Caco-2 (cell line): ENCODE data around the gene OR52A5. TPM values are rescaled to one million over a fixed set of nuclear protein-coding genes. Genes with fewer than 3 reads are reported as not detected.

Experiments used
- BruUV-seq: library from RNA; stranded (reverse); fragments of 400-500 nt; replicated peaks from 2 replicates; lab custom pipeline; 2021; lab: Mats Ljungman, UMichigan
- CTCF ChIA-PET: fragments of 300-600 bp; sonication (Branson Sonifier 250); formaldehyde crosslinking; loops from one replicate; lab custom pipeline; 2022; ENCODE audit warnings: antibody characterized with exemption; lab: Charles Lee
- POLR2A ChIA-PET: fragments of 300-600 bp; sonication (Branson Sonifier 250); formaldehyde crosslinking; loops from one replicate; lab custom pipeline; 2022; ENCODE audit warnings: antibody characterized with exemption; lab: Charles Lee
- DNase-seq, 2 experiments: peaks; one replicate each; pipeline versions ENCODE4 v3.0.0 to v3.0.0-alpha.2; 2020 to 2022
- H3K27me3 ChIP-seq: replicated peaks from 2 replicates; pipeline ENCODE4 v1.6.0; 2011; ENCODE audit warnings: low read length; ENCODE audit not compliant: control insufficient read depth, insufficient read depth
- H3K36me3 ChIP-seq: 2 replicates; pipeline ENCODE4 v1.5.1; 2011; ENCODE audit warnings: low read length; ENCODE audit not compliant: control insufficient read depth, insufficient read depth
- H3K4me1 ChIP-seq: fragments of 250-450 bp; sonication (Bioruptor Pico); 2 replicates; pipeline ENCODE4 v1.5.1; 2020; ENCODE audit warnings: mild to moderate bottlenecking
- H3K4me3 ChIP-seq: 2 replicates; pipeline ENCODE4 v1.5.1; 2011; ENCODE audit warnings: low read depth, mild to moderate bottlenecking, control low read depth, low read length
- H3K9me3 ChIP-seq: fragments of 250-450 bp; sonication (Bioruptor Pico); 2 replicates; pipeline ENCODE4 v1.5.1; 2020; ENCODE audit warnings: mild to moderate bottlenecking, moderate library complexity
- H3K27ac Mint-ChIP-seq: one replicate; pipeline ENCODE4 v1.8.0; 2022; ENCODE audit warnings: mixed read lengths; ENCODE audit not compliant: unreplicated experiment
- H3K27me3 Mint-ChIP-seq: one replicate; pipeline ENCODE4 v1.8.0; 2022; ENCODE audit warnings: mixed read lengths; ENCODE audit not compliant: insufficient read depth, unreplicated experiment
- H3K36me3 Mint-ChIP-seq: one replicate; pipeline ENCODE4 v1.8.0; 2022; ENCODE audit warnings: mild to moderate bottlenecking, mixed read lengths; ENCODE audit not compliant: insufficient read depth, unreplicated experiment
- H3K4me1 Mint-ChIP-seq: one replicate; pipeline ENCODE4 v1.8.0; 2022; ENCODE audit warnings: low read depth, mixed read lengths; ENCODE audit not compliant: unreplicated experiment
- H3K4me3 Mint-ChIP-seq: one replicate; pipeline ENCODE4 v1.8.0; 2022; ENCODE audit warnings: mild to moderate bottlenecking, moderate library complexity, mixed read lengths; ENCODE audit not compliant: unreplicated experiment
- H3K9me3 Mint-ChIP-seq: one replicate; pipeline ENCODE4 v1.8.0; 2022; ENCODE audit warnings: mixed read lengths; ENCODE audit not compliant: unreplicated experiment
- CTCF ChIP-seq, 2 experiments: fragments of 200-600 bp in 1 of 2; IDR thresholded peaks; 1 replicate in 1 of 2; 2 replicates in 1 of 2; pipeline versions ENCODE4 v1.5.1 to v1.8.0; 2011 to 2022; ENCODE audit warnings: antibody characterized with exemption in 1 of 2, control low read depth in 1 of 2, inconsistent platforms in 1 of 2, low read depth in 1 of 2, low read length in 1 of 2, mild to moderate bottlenecking in 1 of 2, moderate library complexity in 1 of 2; ENCODE audit not compliant: insufficient read depth in 1 of 2, severe bottlenecking in 1 of 2, unreplicated experiment in 1 of 2
- intact Hi-C: fragments of 100-400 bp; cut with micrococcal nuclease; formaldehyde crosslinking; loops from one replicate; pipeline ENCODE4 v1.10.0; 2022; ENCODE audit not compliant: unreplicated experiment
- total RNA-seq: library from RNA; stranded (reverse); gene quantifications from 2 replicates; pipeline ENCODE4 v1.2.3, GENCODE V29; 2022

OR52A5 gene
- total RNA-seq, 1 experiment from 2014 or later, result not detected

- H3K36me3 Mint-ChIP-seq, result no peaks in the 10 kb centered on the region
- Histone ChIP-seq H3K4me3 (no peak overlapping the region), H3K9me3 (no peaks in the 10 kb centered on the region), H3K27me3 (no peaks in the 10 kb centered on the region), H3K4me1 (no peaks in the 10 kb centered on the region), H3K36me3 (no peaks in the 10 kb centered on the region)
- TF ChIP-seq CTCF (IDR thresholded peaks at IDR 0.05; ENCODE audit: insufficient read depth in 1 of 2, low read depth in 1 of 2, low read length in 1 of 2, severe bottlenecking in 1 of 2, unreplicated experiment in 1 of 2), result no peak
- H3K4me1 Mint-ChIP-seq, result no peaks in the 10 kb centered on the region
- DNase-seq, result no peak
- no peak overlapping the region for H3K27ac Mint-ChIP-seq
- no TSS peak for BruUV-seq
- no peak overlapping the region for H3K4me3 Mint-ChIP-seq
- H3K27me3 Mint-ChIP-seq, result peaks cover 10% of the 10 kb centered on the region
- POLR2A ChIA-PET, result no interaction called here
- intact Hi-C loops, result no loop called here
- CTCF ChIA-PET, result no interaction called here
- H3K9me3 Mint-ChIP-seq, result no peaks in the 10 kb centered on the region
These were observed 1.9 kb downstream of the OR52A5 start for GRCh38 chr11:5136261-5136660.

- TF ChIP-seq CTCF (IDR thresholded peaks at IDR 0.05; ENCODE audit: insufficient read depth in 1 of 2, low read depth in 1 of 2, low read length in 1 of 2, severe bottlenecking in 1 of 2, unreplicated experiment in 1 of 2), result no peak
- Histone ChIP-seq H3K4me1 (no peaks in the 10 kb centered on the region), H3K36me3 (no peaks in the 10 kb centered on the region), H3K9me3 (no peaks in the 10 kb centered on the region), H3K4me3 (no peak overlapping the region), H3K27me3 (no peaks in the 10 kb centered on the region)
- no peaks in the 10 kb centered on the region for H3K4me1 Mint-ChIP-seq
- BruUV-seq, result no TSS peak
- ChIA-PET POLR2A (no interaction called here), CTCF (no interaction called here)
- no peak for DNase-seq
- no peaks in the 10 kb centered on the region for H3K27me3 Mint-ChIP-seq
- H3K9me3 Mint-ChIP-seq, result no peaks in the 10 kb centered on the region
- no peak overlapping the region for H3K27ac Mint-ChIP-seq
- H3K36me3 Mint-ChIP-seq, result no peaks in the 10 kb centered on the region
- intact Hi-C loops, result no loop called here
- no peak overlapping the region for H3K4me3 Mint-ChIP-seq
These were observed 6.4 kb downstream of the OR52A5 start for GRCh38 chr11:5131584-5132335.

- Mint-ChIP-seq H3K27ac (no peak overlapping the region), H3K4me1 (no peaks in the 10 kb centered on the region), H3K36me3 (no peaks in the 10 kb centered on the region), H3K9me3 (no peaks in the 10 kb centered on the region), H3K27me3 (no peaks in the 10 kb centered on the region), H3K4me3 (no peak overlapping the region)
- no peaks in the 10 kb centered on the region for H3K36me3 ChIP-seq
- DNase-seq, result no peak
- no peak overlapping the region for H3K4me3 ChIP-seq
- no peaks in the 10 kb centered on the region for H3K4me1 ChIP-seq
- no peaks in the 10 kb centered on the region for H3K9me3 ChIP-seq
- no peak for TF ChIP-seq CTCF (IDR thresholded peaks at IDR 0.05; ENCODE audit: insufficient read depth in 1 of 2, low read depth in 1 of 2, low read length in 1 of 2, severe bottlenecking in 1 of 2, unreplicated experiment in 1 of 2)
- intact Hi-C loops, result no loop called here
- ChIA-PET CTCF (no interaction called here), POLR2A (no interaction called here)
- BruUV-seq, result no TSS peak
- no peaks in the 10 kb centered on the region for H3K27me3 ChIP-seq
These were observed 8.7 kb downstream of the OR52A5 start for GRCh38 chr11:5129457-5129877.
